H9 (cell line): ENCODE measurements around the gene UNC13D. TPM values are rescaled to one million over a fixed set of nuclear protein-coding genes. Genes with fewer than 3 reads are reported as not detected.

Experiments
- DNase-seq: peaks from one replicate; pipeline ENCODE4 v3.0.0-alpha.2; 2017
- H2AFZ ChIP-seq: one replicate; pipeline ENCODE4 v1.6.1; 2013; ENCODE audit warnings: mild to moderate bottlenecking, low read length, control low read depth, moderate library complexity
- H2AK5ac ChIP-seq: 2 replicates; pipeline ENCODE4 v1.6.1; 2013; ENCODE audit warnings: low read length, control low read depth, mixed read lengths; ENCODE audit not compliant: insufficient read length
- H2BK120ac ChIP-seq: one replicate; pipeline ENCODE4 v1.6.1; 2013; ENCODE audit warnings: low read depth, mild to moderate bottlenecking, low read length, control low read depth, inconsistent platforms; ENCODE audit not compliant: poor library complexity, severe bottlenecking
- H2BK12ac ChIP-seq: 2 replicates; pipeline ENCODE4 v1.6.1; 2013; ENCODE audit warnings: low read length, control low read depth, mixed read lengths, low read depth; ENCODE audit not compliant: insufficient read length
- H2BK15ac ChIP-seq: 2 replicates; pipeline ENCODE4 v1.6.1; 2013; ENCODE audit warnings: low read depth, low read length, control low read depth
- H2BK20ac ChIP-seq: one replicate; pipeline ENCODE4 v1.6.1; 2013; ENCODE audit warnings: low read depth, mild to moderate bottlenecking, low read length, control low read depth, inconsistent platforms; ENCODE audit not compliant: poor library complexity, severe bottlenecking
- H2BK5ac ChIP-seq: 2 replicates; pipeline ENCODE4 v1.6.1; 2013; ENCODE audit warnings: low read length, control low read depth, mixed read lengths; ENCODE audit not compliant: insufficient read length
- H3K14ac ChIP-seq: 2 replicates; pipeline ENCODE4 v1.6.1; 2013; ENCODE audit warnings: low read length, control low read depth; ENCODE audit not compliant: insufficient read depth
- H3K18ac ChIP-seq: 2 replicates; pipeline ENCODE4 v1.6.1; 2013; ENCODE audit warnings: low read depth, mild to moderate bottlenecking, mixed read lengths, low read length, control low read depth; ENCODE audit not compliant: insufficient read length
- H3K23ac ChIP-seq: 2 replicates; pipeline ENCODE4 v1.6.1; 2013; ENCODE audit warnings: low read length, control low read depth, mixed read lengths, low read depth; ENCODE audit not compliant: insufficient read length
- H3K23me2 ChIP-seq: 2 replicates; pipeline ENCODE4 v1.6.1; 2013; ENCODE audit warnings: low read depth, mild to moderate bottlenecking, mixed read lengths, low read length, control low read depth; ENCODE audit not compliant: insufficient read length, poor library complexity, severe bottlenecking
- H3K27ac ChIP-seq: 2 replicates; pipeline ENCODE4 v1.5.1; 2013; ENCODE audit warnings: low read length, control low read depth, mixed read lengths, low read depth; ENCODE audit not compliant: insufficient read length
- H3K27me3 ChIP-seq: 2 replicates; pipeline ENCODE4 v1.6.1; 2013; ENCODE audit warnings: low read length, control low read depth, inconsistent platforms; ENCODE audit not compliant: insufficient read depth
- H3K4ac ChIP-seq: 2 replicates; pipeline ENCODE4 v1.6.1; 2013; ENCODE audit warnings: low read depth, mild to moderate bottlenecking, control low read depth, inconsistent platforms, low read length, moderate library complexity
- H3K4me1 ChIP-seq: 2 replicates; pipeline ENCODE4 v1.6.1; 2013; ENCODE audit warnings: low read length, control low read depth, inconsistent platforms; ENCODE audit not compliant: insufficient read depth
- H3K4me2 ChIP-seq: 2 replicates; pipeline ENCODE4 v1.6.1; 2013; ENCODE audit warnings: low read length, control low read depth, mixed read lengths; ENCODE audit not compliant: insufficient read length, insufficient read depth
- H3K56ac ChIP-seq: 2 replicates; pipeline ENCODE4 v1.6.1; 2013; ENCODE audit warnings: low read depth, mild to moderate bottlenecking, mixed read lengths, low read length, control low read depth; ENCODE audit not compliant: insufficient read length
- H3K79me1 ChIP-seq: 2 replicates; pipeline ENCODE4 v1.6.1; 2013; ENCODE audit warnings: low read depth, mild to moderate bottlenecking, moderate library complexity, low read length, control low read depth, inconsistent platforms; ENCODE audit not compliant: insufficient read depth, poor library complexity, severe bottlenecking
- H3K79me2 ChIP-seq: 2 replicates; pipeline ENCODE4 v1.6.1; 2013; ENCODE audit warnings: low read length, control low read depth, inconsistent platforms; ENCODE audit not compliant: insufficient read depth
- H3K9ac ChIP-seq: 2 replicates; pipeline ENCODE4 v1.6.1; 2013; ENCODE audit warnings: low read length, control low read depth, mixed read lengths; ENCODE audit not compliant: insufficient read length; ENCODE audit errors: extremely low read depth
- H3K9me3 ChIP-seq: one replicate; pipeline ENCODE4 v1.6.1; 2013; ENCODE audit warnings: low read depth, low read length, inconsistent platforms; ENCODE audit not compliant: control insufficient read depth
- H3T11ph ChIP-seq: one replicate; pipeline ENCODE4 v1.6.1; 2013; ENCODE audit warnings: mild to moderate bottlenecking, low read length, control low read depth, inconsistent platforms
- H4K20me1 ChIP-seq: one replicate; pipeline ENCODE4 v1.6.1; 2013; ENCODE audit not compliant: control insufficient read depth, insufficient read length, insufficient read depth
- H4K5ac ChIP-seq: 2 replicates; pipeline ENCODE4 v1.6.1; 2013; ENCODE audit warnings: low read depth, mild to moderate bottlenecking, mixed read lengths, low read length, control low read depth; ENCODE audit not compliant: insufficient read length
- H4K8ac ChIP-seq: replicated peaks from 2 replicates; pipeline ENCODE4 v1.6.1; 2013; ENCODE audit warnings: low read length, control low read depth, mixed read lengths, low read depth; ENCODE audit not compliant: insufficient read length
- H4K91ac ChIP-seq: 2 replicates; pipeline ENCODE4 v1.6.1; 2013; ENCODE audit warnings: low read depth, mild to moderate bottlenecking, moderate library complexity, mixed read lengths, low read length, control low read depth; ENCODE audit not compliant: insufficient read length
- H3K27ac Mint-ChIP-seq, 3 experiments: 2 replicates in 2 of 3; 3 replicates in 1 of 3; pipeline ENCODE4 v1.8.0; 2020 to 2021; ENCODE audit warnings: mixed read lengths in 3 of 3, mild to moderate bottlenecking in 1 of 3, moderate library complexity in 1 of 3
- H3K27me3 Mint-ChIP-seq: 2 replicates; pipeline ENCODE4 v1.8.0; 2021; ENCODE audit warnings: low read depth, mild to moderate bottlenecking, moderate library complexity, mixed read lengths
- H3K36me3 Mint-ChIP-seq, 3 experiments: 2 replicates in 2 of 3; 3 replicates in 1 of 3; pipeline ENCODE4 v1.8.0; 2020 to 2021; ENCODE audit warnings: low read depth in 3 of 3, mixed read lengths in 3 of 3; ENCODE audit not compliant: insufficient read depth in 1 of 3
- H3K4me1 Mint-ChIP-seq, 2 experiments: 2 replicates each; pipeline ENCODE4 v1.8.0; 2020; ENCODE audit warnings: mixed read lengths in 2 of 2
- H3K4me3 Mint-ChIP-seq, 2 experiments: 2 replicates in 1 of 2; 3 replicates in 1 of 2; pipeline ENCODE4 v1.8.0; 2020 to 2021; ENCODE audit warnings: mild to moderate bottlenecking in 2 of 2, mixed read lengths in 2 of 2, moderate library complexity in 1 of 2
- H3K9me3 Mint-ChIP-seq, 2 experiments: 2 replicates in 1 of 2; 3 replicates in 1 of 2; pipeline ENCODE4 v1.8.0; 2020; ENCODE audit warnings: mild to moderate bottlenecking in 2 of 2, mixed read lengths in 2 of 2, moderate library complexity in 1 of 2
- CTCF ChIP-seq: fragments of 200-600 bp; sonication (generic); conservative IDR thresholded peaks from 3 replicates; pipeline ENCODE4 v1.8.0; 2021; ENCODE audit warnings: antibody characterized with exemption, mild to moderate bottlenecking
- WGBS: extraction: QIAGEN DNeasy Blood & Tissue Kit; methylation state at CpG from one replicate; pipeline ENCODE4 v1.1.7; 2013; ENCODE audit warnings: missing lambda C conversion rate, low lambda C conversion rate, mixed read lengths; ENCODE audit not compliant: insufficient read length; ENCODE audit errors: extremely low coverage; 5-methylcytosine and 5-hydroxymethylcytosine counted together
- total RNA-seq: library from RNA; stranded (reverse); gene quantifications from 2 replicates; pipeline ENCODE4 v1.2.1, GENCODE V29; 2021

The UNC13D gene
- total RNA-seq, 1 experiment from 2014 or later = 6.3 TPM

DNA sequence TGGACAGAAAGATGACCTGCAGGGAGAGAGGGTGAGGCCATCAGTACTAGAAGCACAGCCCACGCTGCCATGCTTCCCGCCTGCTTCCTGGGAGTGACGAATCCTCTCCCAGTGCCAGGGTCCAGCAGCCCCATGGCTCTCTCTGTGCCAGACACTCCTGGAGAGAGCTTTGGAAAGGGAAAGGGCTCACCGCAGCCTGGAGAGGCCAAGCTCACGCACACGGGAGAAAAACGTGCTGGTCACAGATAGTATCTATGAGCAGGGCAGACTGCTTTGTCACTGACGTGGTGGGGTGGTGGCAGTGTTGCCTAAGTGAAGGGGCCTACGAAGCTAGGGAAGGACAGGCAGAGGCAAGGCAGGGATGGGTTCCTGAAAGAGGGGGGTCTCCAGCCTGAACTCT is 5.5 kb upstream of the UNC13D start:
- H2AFZ ChIP-seq = no peak overlapping the region
- Mint-ChIP-seq H3K27ac (peak overlapping the region in 1 of 3 experiments; percentile 62; a peak in 1 of 7 replicates), H3K36me3 (peaks cover 24 to 58% (median 56%) of the 10 kb centered on the region in 3 experiments)

More for the DNA sequence above, 5.5 kb upstream of the UNC13D start:
- no peak overlapping the region for H3K4me3 Mint-ChIP-seq
- Histone ChIP-seq H2AK5ac (no peak overlapping the region), H3K23ac (no peak overlapping the region), H4K5ac (no peak overlapping the region), H3K23me2 (peaks cover 2% of the 10 kb centered on the region), H3K79me1 (peaks cover 4% of the 10 kb centered on the region), H3K27ac (no peak overlapping the region), H3K9me3 (no peaks in the 10 kb centered on the region), H3K9ac (no peak overlapping the region), H2BK15ac (no peak overlapping the region), H4K20me1 (peaks cover 2% of the 10 kb centered on the region), H3K14ac (no peak overlapping the region), H3K4ac (no peak overlapping the region), H2BK20ac (no peak overlapping the region), H2BK5ac (no peak overlapping the region), H4K8ac (no peak overlapping the region), H3K27me3 (no peaks in the 10 kb centered on the region), H2BK120ac (no peak overlapping the region), H3K56ac (no peak overlapping the region), H3K4me1 (peaks cover 5% of the 10 kb centered on the region), H3K18ac (no peak overlapping the region), H3K4me2 (no peak overlapping the region), H2BK12ac (no peak overlapping the region), H3K79me2 (peaks cover 5% of the 10 kb centered on the region; the same call in 1 of the 2 replicates), H4K91ac (no peak overlapping the region), H3T11ph (no peak overlapping the region)
- no CpG with 5 or more reads among the region's 9 CpGs for WGBS
- H3K9me3 Mint-ChIP-seq = no peaks in the 10 kb centered on the region
- DNase-seq = no peak
- no peak for TF ChIP-seq CTCF
- no peaks in the 10 kb centered on the region for H3K27me3 Mint-ChIP-seq
- peaks cover 10 to 22% of the 10 kb centered on the region in 2 experiments for H3K4me1 Mint-ChIP-seq
